ENCODE data around the gene ME2.
"Not testable (repeated sequence)": the region's sequence is repeated elsewhere in the genome, so short reads cannot be mapped to it uniquely, and the experiment has no call there.

Gene ME2

DNA sequence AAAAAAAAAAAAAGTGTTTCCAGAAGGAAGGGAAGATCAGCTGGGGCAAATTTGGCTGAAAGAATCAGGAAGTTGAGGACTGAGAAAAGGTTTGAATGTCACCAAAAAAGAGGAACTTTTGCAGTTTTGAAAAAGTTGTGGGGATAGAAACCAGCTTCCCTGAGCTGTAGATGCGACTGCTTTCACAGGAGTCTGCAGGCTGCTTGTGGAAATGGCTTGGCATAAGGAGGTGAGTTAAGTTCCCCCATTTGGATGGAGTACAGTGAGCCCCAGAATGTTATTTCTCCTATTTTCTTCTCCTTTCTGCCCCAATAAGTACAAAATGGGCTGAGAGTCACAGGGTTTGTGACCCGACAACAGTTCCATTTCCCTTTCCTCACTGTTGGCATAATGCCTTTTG is 16.5 kb upstream of the ME2 start:
- no peak for DNase-seq

GRCh38 chr18:50863840-50864375 is 15.0 kb upstream of the ME2 start:
- DNase-seq, result no peak

- no peak for DNase-seq
Measured at GRCh38 chr18:50866765-50867164, 12.2 kb upstream of the ME2 start.

DNA sequence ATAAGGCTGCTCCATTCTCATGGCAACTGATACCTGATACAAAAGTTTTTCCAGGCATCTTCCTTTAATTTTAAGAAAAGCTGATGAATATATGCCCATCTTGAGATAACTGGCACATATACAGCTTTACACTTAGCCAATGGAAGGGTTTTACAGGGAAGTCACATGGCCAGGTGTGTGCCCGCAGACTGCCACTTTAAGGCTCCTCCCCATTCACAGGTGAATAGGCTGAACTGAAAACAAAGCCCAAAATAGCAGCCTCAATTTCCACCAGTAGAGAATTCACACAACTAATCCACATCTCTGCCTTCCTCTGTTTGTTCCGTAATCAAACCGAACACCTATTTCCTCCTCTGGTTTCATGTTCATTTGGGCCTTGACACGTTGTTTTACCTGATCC is 9.8 kb upstream of the ME2 start:
- no peak for DNase-seq

DNA sequence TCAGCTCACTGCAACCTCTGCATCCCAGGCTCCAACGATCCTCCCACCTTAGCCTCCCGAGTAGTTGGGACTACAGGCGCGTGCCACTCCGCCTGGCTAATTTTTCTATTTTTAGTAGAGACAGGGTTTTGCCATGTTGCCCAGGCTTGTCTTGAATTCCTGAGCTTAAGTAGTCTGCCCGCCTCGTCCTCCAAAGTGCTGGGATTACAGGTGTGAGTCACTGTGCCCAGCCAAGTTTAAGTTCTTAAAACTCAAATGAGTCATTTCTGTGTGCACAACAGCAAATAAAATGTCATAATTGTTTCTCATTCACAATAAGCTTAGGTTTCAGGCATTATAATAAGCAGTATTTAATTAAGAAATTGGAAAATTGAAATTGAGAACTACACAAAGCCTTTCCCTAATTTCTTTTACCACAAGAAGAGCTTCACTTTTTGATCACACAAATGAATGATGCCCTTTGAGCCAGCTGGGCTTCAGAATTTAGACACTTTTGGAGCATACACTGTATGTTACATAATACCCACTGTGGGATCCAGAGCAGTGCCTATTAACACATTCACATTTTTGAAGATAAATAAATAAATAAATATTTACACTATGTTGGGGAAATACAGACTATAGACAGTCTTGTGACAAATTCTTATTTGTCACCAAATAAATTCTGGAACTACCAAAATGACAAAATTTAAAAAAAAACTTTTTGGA is 8.6 kb upstream of the ME2 start:
- no peak for DNase-seq

GRCh38 chr18:50871846-50872245 is 7.1 kb upstream of the ME2 start:
- no peak for DNase-seq

DNA sequence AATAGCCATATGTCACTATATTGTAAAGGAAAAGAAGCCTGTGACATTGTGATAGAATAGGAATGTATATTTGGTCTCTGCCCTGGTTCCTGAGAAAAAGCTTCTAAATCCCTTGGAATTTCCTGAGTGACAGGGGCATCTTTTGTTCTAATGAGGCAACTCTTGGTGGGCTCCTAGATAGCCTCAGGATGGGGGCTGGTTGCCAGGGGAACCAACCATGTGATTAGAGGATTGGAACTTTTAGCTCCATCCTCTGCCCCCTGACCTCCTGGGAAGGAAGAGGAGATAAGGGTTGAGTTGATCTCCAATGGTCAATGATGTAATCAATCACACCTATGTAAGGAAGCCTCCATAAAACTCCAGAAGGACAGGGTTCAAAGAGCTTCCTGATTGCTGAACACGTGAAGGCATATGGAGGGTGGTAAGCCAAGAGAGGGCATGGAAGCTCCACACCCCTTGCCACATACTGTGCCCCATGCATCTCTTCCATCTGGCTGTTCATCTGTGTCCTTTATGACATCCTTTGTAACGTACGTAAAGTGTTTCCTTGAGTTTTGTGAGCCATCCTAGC is 2.9 kb upstream of the ME2 start:
- DNase-seq, result no peak

GRCh38 chr18:50877545-50878265 is 1.2 kb upstream of the ME2 start:
- no peak for DNase-seq

GRCh38 chr18:50879302-50880118 is 592 bp downstream of the ME2 start:
- peak; percentile 48 for DNase-seq

GRCh38 chr18:50880119-50880465 is 1.2 kb downstream of the ME2 start:
- peak; percentile 23 for DNase-seq

DNA sequence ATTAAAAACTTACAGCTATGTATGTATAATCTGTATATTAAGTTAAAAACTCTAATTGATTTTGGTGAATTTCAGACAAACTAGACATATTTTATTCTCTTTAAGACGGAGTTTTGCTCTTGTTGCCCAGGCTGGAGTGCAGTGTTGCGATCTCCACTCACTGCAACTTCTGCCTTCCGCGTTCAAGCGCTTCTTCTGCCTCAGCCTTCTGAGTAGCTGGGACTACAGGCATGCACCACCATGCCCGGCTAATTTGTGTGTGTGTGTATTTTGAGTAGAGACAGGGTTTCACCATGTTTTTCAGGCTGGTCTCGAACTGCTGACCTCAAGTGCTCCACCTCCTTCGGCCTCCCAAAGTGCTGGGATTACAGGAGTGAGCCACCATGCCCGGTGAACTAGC is 2.0 kb downstream of the ME2 start:
- not testable (repeated sequence) for DNase-seq

- peak; percentile 49 for DNase-seq
Measured at GRCh38 chr18:50886929-50887328, 8.0 kb downstream of the ME2 start.

- DNase-seq, result no peak
Measured at GRCh38 chr18:50895350-50896045, 16.6 kb downstream of the ME2 start.

DNA sequence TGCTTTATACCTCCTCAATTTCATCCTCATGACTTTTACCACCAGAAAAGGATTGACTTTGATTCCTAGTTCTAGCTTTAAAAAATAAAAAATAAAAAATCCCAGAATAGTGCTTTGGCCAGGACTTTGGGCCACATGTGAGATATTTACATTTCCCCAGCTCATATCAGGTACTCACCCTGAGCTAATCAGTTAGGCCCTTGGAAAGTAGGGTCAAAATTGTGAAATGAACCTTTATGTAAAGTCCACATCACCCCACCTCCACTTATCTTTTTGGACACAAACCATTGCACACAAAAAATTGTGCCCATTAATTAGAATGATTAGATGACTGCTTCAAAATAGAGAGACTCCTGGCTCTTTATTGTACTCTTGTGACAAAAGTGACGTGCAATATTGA is 17.2 kb downstream of the ME2 start:
- no peak for DNase-seq

DNA sequence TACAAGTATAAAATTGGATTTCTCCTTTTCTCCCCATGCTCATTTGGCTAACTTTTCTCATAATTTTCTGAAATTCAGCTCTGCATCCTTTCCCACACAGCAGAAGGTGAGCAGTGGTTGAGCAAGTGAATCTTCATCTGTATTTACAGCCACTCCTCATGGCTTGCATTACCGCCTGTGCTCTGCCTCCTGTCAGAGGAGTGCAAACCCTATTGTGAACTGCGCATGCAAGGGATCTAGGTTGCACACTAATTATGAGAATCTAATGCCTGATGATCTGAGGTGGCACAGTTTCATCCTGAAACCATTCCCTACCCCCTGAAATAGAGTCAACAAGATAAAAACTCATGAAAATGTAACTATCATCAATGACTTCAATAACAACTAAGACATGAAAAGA is 20.0 kb downstream of the ME2 start:
- peak; percentile 45 for DNase-seq

DNA sequence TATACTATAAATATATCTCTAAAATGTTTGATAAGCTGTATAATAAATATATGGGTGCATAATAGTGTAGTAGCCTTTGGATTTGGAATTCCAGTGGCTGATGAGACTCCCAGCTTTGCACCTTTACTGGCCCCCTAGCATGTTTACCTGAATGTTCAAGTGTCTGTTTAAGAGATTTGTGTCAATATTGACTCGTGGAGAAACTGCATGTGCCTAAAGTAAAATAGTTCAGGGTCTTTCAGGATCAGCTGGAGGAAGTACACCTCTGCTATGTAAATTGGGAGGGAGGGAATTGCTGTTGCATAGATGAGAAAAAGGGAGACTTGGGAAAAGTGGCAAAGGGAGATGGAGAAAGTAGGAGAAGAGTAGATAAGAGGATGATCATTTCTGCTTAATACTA is 23.9 kb downstream of the ME2 start:
- no peak for DNase-seq

- DNase-seq, result no peak
Measured at GRCh38 chr18:50906843-50907242, 27.9 kb downstream of the ME2 start.

- no peak for DNase-seq
Measured at GRCh38 chr18:50909261-50909660, 30.3 kb downstream of the ME2 start.

DNA sequence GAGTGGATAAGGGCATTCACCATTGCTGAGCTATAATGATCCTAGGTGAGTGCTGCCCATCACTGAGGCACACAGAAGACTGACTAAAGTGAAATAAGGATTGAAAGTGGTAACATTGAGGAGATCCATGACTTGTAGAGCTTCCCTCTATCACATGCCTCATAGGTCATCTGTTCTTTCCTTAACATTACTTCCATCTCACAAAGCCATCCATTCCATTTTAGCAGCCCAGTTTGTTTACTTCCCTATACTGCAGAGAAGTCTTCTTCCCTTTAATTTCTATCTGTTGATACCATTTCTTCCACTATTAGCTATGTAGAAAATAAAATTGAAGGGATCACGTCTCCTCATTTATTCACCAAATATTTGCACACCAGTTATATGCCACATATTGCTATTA is 32.1 kb downstream of the ME2 start:
- no peak for DNase-seq

DNA sequence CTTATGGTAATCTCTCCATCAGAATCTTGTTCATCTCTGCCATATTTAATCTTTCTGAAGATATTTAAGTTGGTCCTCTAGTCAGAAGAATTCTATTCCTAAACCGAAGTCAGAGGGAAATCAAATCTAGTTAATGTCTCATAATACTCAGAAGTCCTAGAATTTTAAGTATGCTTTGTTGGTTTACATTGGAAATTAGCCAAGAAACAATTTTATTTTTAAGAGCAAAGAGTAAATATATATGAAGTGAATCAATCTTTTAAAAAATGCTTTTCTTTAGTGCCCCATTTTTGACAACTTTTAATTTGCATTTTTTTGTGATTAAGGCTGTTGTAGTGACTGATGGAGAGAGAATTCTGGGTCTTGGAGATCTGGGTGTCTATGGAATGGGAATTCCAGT is 38.1 kb downstream of the ME2 start:
- no peak for DNase-seq

DNA sequence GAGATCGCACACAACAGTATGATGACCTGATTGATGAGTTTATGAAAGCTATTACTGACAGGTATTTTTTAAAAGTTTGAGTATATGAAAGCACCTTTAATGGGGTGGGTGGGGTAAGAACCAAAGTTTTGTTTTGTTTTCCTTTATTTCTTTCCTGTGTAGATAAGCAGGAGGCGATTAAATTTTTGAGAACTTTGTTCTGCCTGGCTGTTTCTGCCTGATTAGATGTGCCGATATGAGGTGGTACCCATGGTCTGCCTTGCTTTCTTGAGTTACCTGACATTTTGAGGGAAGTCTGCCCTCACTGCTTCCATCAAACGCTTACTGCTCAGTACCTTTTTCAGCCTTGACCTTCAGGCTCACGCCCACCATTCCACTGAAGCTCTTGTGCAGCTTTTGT is 39.2 kb downstream of the ME2 start:
- DNase-seq, result no peak

DNA sequence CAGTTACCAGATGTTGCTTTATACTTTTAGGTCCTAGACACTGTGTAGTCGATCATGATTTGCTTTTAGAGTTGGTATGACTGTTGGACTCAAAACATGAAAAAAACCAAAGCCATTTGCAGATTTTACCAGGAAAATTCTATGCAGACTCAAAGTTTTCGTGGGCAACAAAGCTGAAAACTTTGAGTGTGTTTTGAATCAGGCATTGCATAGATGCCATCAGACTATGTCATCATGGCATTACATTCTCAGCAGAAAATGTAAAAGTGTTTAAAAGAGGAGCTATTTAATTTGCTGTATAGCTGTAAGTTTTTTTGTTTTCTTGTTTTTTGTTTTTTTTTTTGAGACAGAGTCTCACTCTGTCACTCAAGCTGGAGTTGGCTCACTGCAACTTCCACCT is 45.5 kb downstream of the ME2 start:
- DNase-seq, result no peak

- DNase-seq, result no peak
Measured at GRCh38 chr18:50926521-50926920, 47.6 kb downstream of the ME2 start.
